GM19328 (cell line): Measurements from ENCODE around the gene MAT2A.

Source experiments
- ATAC-seq: cut with Tn5 transposase; IDR thresholded peaks from one replicate; pipeline ENCODE4 v1.9.1; 2021; ENCODE audit warnings: mild to moderate bottlenecking, moderate library complexity; ENCODE audit not compliant: unreplicated experiment

MAT2A gene

GRCh38 chr2:85538507-85539360 lies at the start of gene MAT2A:
TSS of gene MAT2A (plus strand) at chr2:85539168. CDS start at chr2:85539288, 120 bp downstream.
- peak; percentile 69 for ATAC-seq

GRCh38 chr2:85490861-85491755 lies 47.9 kb upstream of the MAT2A start:
- ATAC-seq, result no peak

DNA sequence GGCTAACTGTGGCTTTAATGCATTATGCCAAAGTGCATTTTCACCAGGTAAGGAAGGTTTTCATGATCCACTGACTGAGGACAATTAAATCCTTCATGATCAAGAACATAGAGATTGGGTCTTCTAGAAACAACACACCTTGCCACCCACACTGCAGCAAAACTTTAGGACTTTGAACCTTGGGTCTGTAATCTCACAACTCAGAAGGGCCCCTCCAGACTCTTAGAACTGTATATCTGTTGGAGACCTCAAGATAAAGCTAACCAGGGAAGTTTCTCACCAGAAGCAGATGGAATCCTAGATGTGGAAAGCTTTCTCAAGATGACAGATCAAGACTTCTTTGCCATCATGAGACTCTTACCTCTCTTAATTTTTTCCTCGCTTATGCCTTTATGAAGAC lies 42.5 kb upstream of the MAT2A start:
- no peak for ATAC-seq

GRCh38 chr2:85497944-85498630 lies 40.9 kb upstream of the MAT2A start:
- ATAC-seq, result no peak

GRCh38 chr2:85501248-85501647 lies 37.7 kb upstream of the MAT2A start:
- ATAC-seq, result no peak

DNA sequence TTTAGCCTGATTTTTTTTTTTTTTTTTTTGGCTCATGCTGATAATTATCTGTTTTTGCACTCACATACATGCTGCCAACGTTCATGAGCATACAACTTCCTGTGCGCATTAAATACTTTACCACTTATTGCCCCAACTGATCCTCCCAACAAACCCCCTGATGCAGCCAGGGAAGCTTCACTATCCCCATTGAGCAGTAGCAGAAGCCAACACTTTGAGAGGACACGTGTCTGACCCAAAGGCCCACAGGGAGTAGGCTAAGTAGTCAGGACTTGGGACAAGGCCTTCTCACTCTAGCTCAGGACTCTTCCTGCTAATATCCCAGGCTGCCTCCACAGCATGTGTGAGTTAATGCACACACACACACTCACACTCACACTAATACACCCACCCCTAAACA lies 36.2 kb upstream of the MAT2A start:
- no peak for ATAC-seq

- no peak for ATAC-seq
Observed at GRCh38 chr2:85503168-85503850, 35.7 kb upstream of the MAT2A start.

DNA sequence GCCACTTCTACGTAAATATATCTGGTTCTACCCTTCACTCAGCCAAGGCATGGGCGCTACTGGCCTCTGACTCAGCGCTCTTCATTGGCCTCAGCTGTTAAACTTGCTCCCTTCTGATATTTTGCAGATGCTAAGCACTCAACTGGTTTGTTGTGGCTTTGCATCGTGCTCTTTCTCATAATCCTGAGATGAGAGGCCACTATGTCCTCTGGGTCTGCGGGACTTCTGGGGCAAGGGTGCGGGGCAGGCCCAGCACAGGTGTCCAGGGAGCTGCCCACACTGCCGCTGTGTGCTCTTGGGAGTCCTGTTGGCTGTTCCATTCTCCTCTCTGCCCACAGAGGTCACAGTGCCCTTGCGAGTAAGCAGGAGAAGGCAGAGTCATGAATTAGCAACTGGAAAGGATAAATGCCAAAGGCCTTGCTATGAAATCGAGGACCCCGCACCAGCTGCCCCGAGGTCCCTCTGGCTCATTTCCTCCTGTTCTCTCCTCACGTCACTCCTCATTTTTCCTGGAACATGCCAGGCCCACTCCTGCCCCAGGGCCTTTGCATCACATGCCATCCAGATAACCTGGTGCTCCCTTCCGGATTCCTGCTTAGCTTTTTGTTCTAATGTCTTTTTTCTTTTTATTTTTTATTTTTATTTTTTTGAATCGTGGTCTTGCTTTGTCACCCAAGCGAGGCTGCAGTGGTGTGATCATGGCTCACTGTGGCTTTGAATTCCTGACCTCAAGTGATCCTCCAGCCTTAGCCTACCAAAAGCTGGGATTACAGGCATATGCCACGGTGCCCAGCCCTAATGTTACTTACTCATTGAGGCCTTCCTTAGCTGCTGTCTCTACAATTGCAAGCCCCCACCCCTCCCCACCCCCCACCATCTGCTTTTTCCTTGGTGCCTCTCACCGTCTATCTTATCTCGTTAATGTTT lies 34.9 kb upstream of the MAT2A start:
- ATAC-seq, result no peak

- no peak for ATAC-seq
Observed at GRCh38 chr2:85504778-85505261, 34.1 kb upstream of the MAT2A start.

- ATAC-seq, result no peak
Observed at GRCh38 chr2:85505551-85506238, 33.3 kb upstream of the MAT2A start.

- ATAC-seq, result no peak
Observed at GRCh38 chr2:85506768-85507181, 32.2 kb upstream of the MAT2A start.

- ATAC-seq, result no peak
Observed at GRCh38 chr2:85511008-85511811, 27.8 kb upstream of the MAT2A start.

DNA sequence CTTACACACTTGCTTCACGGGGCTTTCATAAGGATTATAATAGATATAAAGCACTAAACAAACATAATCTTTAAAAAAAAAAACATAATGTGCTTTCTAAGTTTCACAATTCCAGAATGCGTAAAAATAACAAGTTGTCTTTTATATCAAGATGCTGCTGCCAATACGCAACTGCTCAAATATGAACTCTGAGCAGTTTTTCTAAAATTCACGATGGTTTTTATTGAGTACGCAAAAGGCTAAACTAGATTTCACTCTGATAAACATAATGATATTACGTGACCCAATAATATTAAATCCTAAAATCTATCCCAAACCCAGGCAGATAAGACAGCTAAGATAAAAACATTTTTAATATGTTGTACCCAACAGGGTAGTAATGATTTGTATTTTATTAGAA lies 24.6 kb upstream of the MAT2A start:
- ATAC-seq, result no peak

GRCh38 chr2:85516653-85517389 lies 22.1 kb upstream of the MAT2A start:
- ATAC-seq, result no peak

GRCh38 chr2:85522090-85522647 lies 16.8 kb upstream of the MAT2A start:
- ATAC-seq, result no peak

- no peak for ATAC-seq
Observed at GRCh38 chr2:85523062-85523902, 15.7 kb upstream of the MAT2A start.
